ENCODE data around the gene NAA35.

Gene NAA35

GRCh38 chr9:85978496-85978895, 37.5 kb downstream of the NAA35 start:
- no peak for TF ChIP-seq CTCF (conservative IDR thresholded peaks at IDR 0.05)
- TF ChIP-seq ZFX (IDR thresholded peaks at IDR 0.05) = no peak
- H3K27ac ChIP-seq = no peak overlapping the region

- TF ChIP-seq ZFX (IDR thresholded peaks at IDR 0.05) (no peak), CTCF (conservative IDR thresholded peaks at IDR 0.05) (no peak)
- H3K27ac ChIP-seq = no peak overlapping the region
These were observed 40.4 kb downstream of the NAA35 start for GRCh38 chr9:85981369-85981768.

DNA sequence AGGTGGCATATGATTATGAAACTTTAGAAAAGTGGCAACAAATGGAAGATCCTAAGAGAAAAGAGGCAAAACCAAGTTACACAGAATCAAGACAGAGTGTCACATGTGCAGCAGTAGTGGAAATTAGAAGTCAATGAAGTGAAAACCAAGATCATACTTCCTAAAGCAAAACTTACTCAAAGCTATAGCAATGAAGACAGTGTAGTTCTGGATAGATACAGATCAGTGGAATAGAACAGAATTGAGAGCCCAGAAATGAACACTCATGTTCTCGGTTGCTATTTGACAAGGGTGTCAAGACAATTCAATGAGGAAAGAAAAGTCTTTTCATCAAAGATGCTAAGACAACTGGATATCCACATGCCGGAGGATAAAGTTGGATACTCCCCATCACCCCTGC, 43.5 kb downstream of the NAA35 start:
- TF ChIP-seq CTCF (conservative IDR thresholded peaks at IDR 0.05) (no peak), ZFX (IDR thresholded peaks at IDR 0.05) (no peak)

DNA sequence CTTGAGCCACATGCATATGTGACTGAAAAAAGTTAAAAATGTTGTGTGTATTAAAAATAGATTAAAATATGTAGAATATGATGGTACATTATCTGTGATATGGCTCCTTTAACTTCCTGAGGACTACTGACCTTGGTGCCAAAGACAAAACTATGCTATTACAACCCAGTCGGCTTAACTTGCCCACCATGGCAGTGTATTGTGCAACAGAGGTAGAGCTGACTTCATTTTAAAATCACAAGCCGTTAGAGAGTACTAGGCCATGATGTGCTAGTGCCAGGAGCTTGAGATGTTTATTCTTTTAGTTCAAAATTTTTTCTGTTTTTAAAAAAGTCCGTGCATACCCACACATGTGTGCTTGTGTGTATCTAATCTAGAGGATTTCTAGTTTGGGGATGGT, 46.3 kb downstream of the NAA35 start:
- no peak for TF ChIP-seq ZFX (IDR thresholded peaks at IDR 0.05)
- TF ChIP-seq CTCF (conservative IDR thresholded peaks at IDR 0.05) = no peak

More for the DNA sequence above, 43.5 kb downstream of the NAA35 start:
- H3K27ac ChIP-seq = no peak overlapping the region

DNA sequence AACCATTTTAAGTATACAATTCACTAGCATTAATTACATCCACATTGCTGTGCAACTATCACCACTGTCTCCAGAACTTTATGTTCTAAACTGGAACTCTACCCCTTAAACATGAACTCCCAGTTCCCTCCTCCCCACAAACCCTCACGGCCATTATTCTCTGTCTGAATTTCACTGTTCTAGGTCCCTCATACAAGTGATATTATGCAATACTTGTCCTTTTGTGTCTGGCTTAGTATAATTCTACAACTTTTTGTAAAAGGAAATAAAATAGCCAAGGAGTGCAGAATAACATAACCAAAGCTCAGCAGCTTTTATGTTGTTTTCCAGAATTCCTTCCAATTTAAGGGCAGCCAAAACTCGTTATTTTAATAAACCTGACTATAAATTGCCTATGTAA, 53.2 kb downstream of the NAA35 start:
- TF ChIP-seq CTCF (conservative IDR thresholded peaks at IDR 0.05) (no peak), ZFX (IDR thresholded peaks at IDR 0.05) (no peak)
- H3K27ac ChIP-seq = no peak overlapping the region

More for the DNA sequence above, 46.3 kb downstream of the NAA35 start:
- H3K27ac ChIP-seq = no peak overlapping the region

DNA sequence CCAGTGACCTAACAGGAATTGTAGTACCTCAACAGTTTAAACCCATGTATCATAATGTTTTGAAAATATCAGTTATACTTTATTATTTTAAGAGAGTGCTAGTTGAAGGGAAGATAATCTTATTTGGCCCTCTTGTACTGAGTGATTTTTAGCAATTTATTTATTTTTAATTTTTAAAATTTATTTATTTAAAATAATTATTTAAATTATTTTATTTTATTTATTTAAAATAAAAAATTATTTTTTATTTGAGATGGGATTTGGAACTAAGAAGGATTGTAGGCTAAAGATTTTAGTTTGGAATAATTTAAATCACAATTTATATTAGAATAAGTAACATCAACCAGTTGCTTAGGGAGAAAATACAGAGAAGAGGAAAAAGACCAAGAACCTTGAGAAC, 54.2 kb downstream of the NAA35 start:
- no peak for TF ChIP-seq ZFX (IDR thresholded peaks at IDR 0.05)
- TF ChIP-seq CTCF (conservative IDR thresholded peaks at IDR 0.05) = no peak
- H3K27ac ChIP-seq = no peak overlapping the region

DNA sequence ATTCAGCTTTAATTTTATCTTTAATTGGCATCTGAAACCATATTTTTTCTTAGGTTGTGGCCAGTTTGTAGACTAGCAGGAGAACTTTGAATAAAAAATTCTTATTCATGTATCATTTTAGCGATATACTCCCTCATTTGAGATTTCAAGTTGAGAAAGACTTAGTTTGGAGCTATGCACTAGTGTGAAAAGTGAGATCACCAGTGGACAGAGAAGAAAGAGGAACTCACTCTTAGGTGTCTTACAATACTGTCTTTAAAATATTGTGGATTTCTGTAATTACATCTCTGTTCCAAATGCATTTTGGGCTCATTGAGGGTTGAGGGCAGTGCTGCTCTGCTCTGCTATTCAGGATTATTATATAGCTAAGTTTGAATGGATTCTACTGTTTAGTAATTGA, 54.7 kb downstream of the NAA35 start:
- no peak for TF ChIP-seq CTCF (conservative IDR thresholded peaks at IDR 0.05)
- no peak for TF ChIP-seq ZFX (IDR thresholded peaks at IDR 0.05)
- no peak overlapping the region for H3K27ac ChIP-seq
